ENCODE data around the gene COX7B2. TPM values are rescaled to one million over a fixed set of nuclear protein-coding genes. Genes with fewer than 3 reads are reported as not detected.

The COX7B2 gene
- total RNA-seq, result not detected in 3 replicates

- Mint-ChIP-seq H3K9me3 (peaks cover 3% of the 10 kb centered on the region), H3K27ac (no peak within 1 kb of the TSS), H3K27me3 (ENCODE audit: low read depth) (peaks cover 2% of the 10 kb centered on the region), H3K4me3 (no peak within 1 kb of the TSS), H3K36me3 (no peaks in the 10 kb centered on the region), H3K4me1 (no peaks in the 10 kb centered on the region)
- DNase-seq (ENCODE audit: low spot score in 2 of 2, unreplicated experiment in 2 of 2), result no peak
- no peak for TF ChIP-seq CTCF (IDR thresholded peaks at IDR 0.05; ENCODE audit: unreplicated experiment)
These were observed at the start of gene COX7B2 for GRCh38 chr4:46909078-46909477. Gene COX7B2, minus strand, starts transcription at chr4:46909245. Its CDS starts 174,053 bp downstream, at chr4:46735192.

- H3K4me3 Mint-ChIP-seq, result no peak overlapping the region
- no peak for TF ChIP-seq CTCF (IDR thresholded peaks at IDR 0.05; ENCODE audit: unreplicated experiment)
- H3K27ac Mint-ChIP-seq, result no peak overlapping the region
- H3K9me3 Mint-ChIP-seq, result no peaks in the 10 kb centered on the region
- H3K4me1 Mint-ChIP-seq, result no peaks in the 10 kb centered on the region
- H3K27me3 Mint-ChIP-seq (ENCODE audit: low read depth), result peaks cover 27% of the 10 kb centered on the region
- H3K36me3 Mint-ChIP-seq, result no peaks in the 10 kb centered on the region
- DNase-seq (ENCODE audit: low spot score in 2 of 2, unreplicated experiment in 2 of 2), result no peak
These were observed 47.4 kb upstream of the COX7B2 start for GRCh38 chr4:46956451-46956850.

GRCh38 chr4:46955601-46956000 lies 46.6 kb upstream of the COX7B2 start:
- Mint-ChIP-seq H3K36me3 (no peaks in the 10 kb centered on the region), H3K9me3 (no peaks in the 10 kb centered on the region), H3K27me3 (ENCODE audit: low read depth) (peaks cover 24% of the 10 kb centered on the region), H3K27ac (no peak overlapping the region), H3K4me1 (no peaks in the 10 kb centered on the region), H3K4me3 (no peak overlapping the region)
- TF ChIP-seq CTCF (IDR thresholded peaks at IDR 0.05; ENCODE audit: unreplicated experiment), result no peak
- no peak for DNase-seq (ENCODE audit: low spot score in 2 of 2, unreplicated experiment in 2 of 2)

GRCh38 chr4:46954643-46955042 lies 45.6 kb upstream of the COX7B2 start:
- Mint-ChIP-seq H3K4me1 (no peaks in the 10 kb centered on the region), H3K27me3 (ENCODE audit: low read depth) (peaks cover 24% of the 10 kb centered on the region), H3K4me3 (no peak overlapping the region), H3K9me3 (no peaks in the 10 kb centered on the region), H3K36me3 (no peaks in the 10 kb centered on the region), H3K27ac (no peak overlapping the region)
- TF ChIP-seq CTCF (IDR thresholded peaks at IDR 0.05; ENCODE audit: unreplicated experiment), result no peak
- no peak for DNase-seq (ENCODE audit: low spot score in 2 of 2, unreplicated experiment in 2 of 2)

- no peak for DNase-seq (ENCODE audit: low spot score in 2 of 2, unreplicated experiment in 2 of 2)
- no peaks in the 10 kb centered on the region for H3K4me1 Mint-ChIP-seq
- no peak overlapping the region for H3K4me3 Mint-ChIP-seq
- no peak overlapping the region for H3K27ac Mint-ChIP-seq
- no peaks in the 10 kb centered on the region for H3K36me3 Mint-ChIP-seq
- no peak for TF ChIP-seq CTCF (IDR thresholded peaks at IDR 0.05; ENCODE audit: unreplicated experiment)
- peaks cover 19% of the 10 kb centered on the region for H3K27me3 Mint-ChIP-seq (ENCODE audit: low read depth)
- H3K9me3 Mint-ChIP-seq, result no peaks in the 10 kb centered on the region
These were observed 44.5 kb upstream of the COX7B2 start for GRCh38 chr4:46953564-46953963.

GRCh38 chr4:46952451-46952850 lies 43.4 kb upstream of the COX7B2 start:
- Mint-ChIP-seq H3K4me1 (no peaks in the 10 kb centered on the region), H3K36me3 (no peaks in the 10 kb centered on the region), H3K27me3 (ENCODE audit: low read depth) (peaks cover 15% of the 10 kb centered on the region), H3K9me3 (no peaks in the 10 kb centered on the region), H3K27ac (no peak overlapping the region), H3K4me3 (no peak overlapping the region)
- DNase-seq (ENCODE audit: low spot score in 2 of 2, unreplicated experiment in 2 of 2), result no peak
- TF ChIP-seq CTCF (IDR thresholded peaks at IDR 0.05; ENCODE audit: unreplicated experiment), result no peak

All from mesothelial cell of epicardium (in vitro differentiated cells).